Pancreas (tissue), 10 donors: Measurements from ENCODE around the gene KLHL5. TPM values are rescaled to one million over a fixed set of nuclear protein-coding genes. Genes with fewer than 3 reads are reported as not detected.

ENCODE experiments used
- ATAC-seq, 4 donors: fragments of 200-7000 bp; cut with Tn5 transposase; one replicate each; pipeline versions ENCODE4 v1.8.0 to v1.9.1; 2020; ENCODE audit warnings: mild to moderate bottlenecking in 4 of 4, moderate library complexity in 4 of 4
- DNase-seq, 6 donors: peaks; one replicate each; pipeline ENCODE4 v3.0.0-alpha.2; 2020
- FAIRE-seq: peaks from 2 replicates; lab custom pipeline; 2012; peaks lifted over from hg19 to GRCh38; lab: Jason Lieb, UNC
- H3K27ac ChIP-seq, 4 donors: fragments of 200-600 bp; sonication (generic); 1 replicate in 3 of 4; 2 replicates in 1 of 4; pipeline versions ENCODE4 v1.5.0 to v1.8.0; 2020
- H3K27me3 ChIP-seq, 4 donors: fragments of 200-600 bp; one replicate each; pipeline ENCODE4 v1.8.0; 2021
- H3K36me3 ChIP-seq, 3 donors: fragments of 200-600 bp; sonication (generic) in 1 of 3; one replicate each; pipeline versions ENCODE4 v1.5.0 to v1.8.0; 2020 to 2021
- H3K4me1 ChIP-seq, 3 donors: fragments of 200-600 bp; one replicate each; pipeline ENCODE4 v1.8.0; 2021
- H3K4me3 ChIP-seq, 4 donors: fragments of 200-600 bp; sonication (generic) in 2 of 4; one replicate each; pipeline versions ENCODE4 v1.5.0 to v1.8.0; 2020 to 2021
- H3K9me3 ChIP-seq, 4 donors: fragments of 200-600 bp; one replicate each; pipeline ENCODE4 v1.8.0; 2021
- CTCF ChIP-seq, 4 donors: fragments of 200-600 bp; sonication (generic) in 3 of 4; IDR thresholded peaks; one replicate each; pipeline versions ENCODE4 v1.5.0 to v1.8.0; 2021; ENCODE audit warnings: antibody characterized with exemption in 4 of 4
- WGBS, 2 donors: extraction: QIAGEN DNeasy Blood & Tissue Kit; methylation state at CpG; one replicate each; pipeline ENCODE4 v1.1.7; 2013; 5-methylcytosine and 5-hydroxymethylcytosine counted together
- intact Hi-C, 3 donors: fragments of 100-400 bp; cut with DNase I; formaldehyde crosslinking; loops; one replicate each; pipeline versions ENCODE4 v1.11.1 to v1.14.2; 2022
- polyA plus RNA-seq, 2 donors: library from polyadenylated mRNA; stranded (reverse); fragments of 200-250 nt; gene quantifications; one replicate each; pipeline ENCODE4 v1.2.3, GENCODE V29; 2013
- total RNA-seq, 6 donors: library from RNA; stranded (reverse); fragmentation: NEBNext Ultra II Directional in 4 of 6; extraction: Animal tissue kit (Norgen Biotek cat#: 25700) in 4 of 6; gene quantifications; one replicate each; pipeline versions ENCODE4 v1.2.1 to v1.2.4, GENCODE V29; 2021 to 2023
- donor health status: healthy with polysubstance abuse.
- donor health status: DM: no; HTN: no; CAD: no; lungs with moderate emphysema.
- donor health status: DM: no; HTN: no; CAD: no.
- donor health status: control.
- donor health status: control.
- donor health status: Bipolar disorder and iron deficiency.
- donor health status: DM: yes; HTN: yes; CAD: no.
- donor health status: DM: no; HTN: no; CAD: no.
- donor health status: DM: no; HTN: no; CAD: no.
- donor health status: DM: yes; HTN: yes; CAD: no.

Gene KLHL5
- total and polyA plus RNA-seq, 8 donors: 5.3 to 34.6 (median 9.3) TPM

GRCh38 chr4:39023059-39023458 lies 39.0 kb upstream of the KLHL5 start:
- no peaks in the 10 kb centered on the region for H3K4me1 ChIP-seq
- no peak for TF ChIP-seq CTCF (IDR thresholded peaks at IDR 0.05)
- intact Hi-C loops: no loop called here
- FAIRE-seq: no peak
- H3K27ac ChIP-seq: no peak overlapping the region
- WGBS, 2 donors: 88 to 89% methylated on average over 1 of the region's 1 CpG
- H3K4me3 ChIP-seq: no peak overlapping the region
- no peaks in the 10 kb centered on the region for H3K9me3 ChIP-seq
- H3K27me3 ChIP-seq: no peaks in the 10 kb centered on the region
- no peaks in the 10 kb centered on the region for H3K36me3 ChIP-seq
- DNase-seq: no peak
- no peak for ATAC-seq

GRCh38 chr4:39024311-39024865 lies 37.6 kb upstream of the KLHL5 start:
- Histone ChIP-seq H3K36me3 (no peaks in the 10 kb centered on the region), H3K4me1 (no peaks in the 10 kb centered on the region), H3K27ac (no peak overlapping the region), H3K27me3 (no peaks in the 10 kb centered on the region), H3K9me3 (no peaks in the 10 kb centered on the region), H3K4me3 (no peak overlapping the region)
- intact Hi-C loops: no loop called here
- TF ChIP-seq CTCF (IDR thresholded peaks at IDR 0.05): no peak
- FAIRE-seq (no peak), ATAC-seq (no peak), DNase-seq (no peak)
- WGBS, 2 donors: 81 to 83% methylated on average over 3 of the region's 3 CpGs

- WGBS, 2 donors: 77 to 83% methylated on average over 4 of the region's 4 CpGs
- Histone ChIP-seq H3K27me3 (no peaks in the 10 kb centered on the region), H3K9me3 (no peaks in the 10 kb centered on the region), H3K27ac (no peak overlapping the region), H3K4me1 (no peaks in the 10 kb centered on the region), H3K4me3 (no peak overlapping the region), H3K36me3 (no peaks in the 10 kb centered on the region)
- no peak for ATAC-seq
- no peak for DNase-seq
- no peak for FAIRE-seq
- no peak for TF ChIP-seq CTCF (IDR thresholded peaks at IDR 0.05)
- intact Hi-C loops: no loop called here
Observed at GRCh38 chr4:39025552-39026085, 36.4 kb upstream of the KLHL5 start.

- no peaks in the 10 kb centered on the region for H3K4me1 ChIP-seq
- no peak for DNase-seq
- no peaks in the 10 kb centered on the region for H3K36me3 ChIP-seq
- intact Hi-C loops: no loop called here
- no peak for ATAC-seq
- H3K27ac ChIP-seq: no peak overlapping the region
- TF ChIP-seq CTCF (IDR thresholded peaks at IDR 0.05): no peak
- no peaks in the 10 kb centered on the region for H3K27me3 ChIP-seq
- H3K4me3 ChIP-seq: no peak overlapping the region
- no peaks in the 10 kb centered on the region for H3K9me3 ChIP-seq
- FAIRE-seq: no peak
Observed at GRCh38 chr4:39026096-39026495, 35.9 kb upstream of the KLHL5 start.
